GM18508 (cell line): ENCODE measurements around the gene TPRA1.

ENCODE experiments used
- ATAC-seq: cut with Tn5 transposase; IDR thresholded peaks from one replicate; pipeline ENCODE4 v1.9.1; 2021; ENCODE audit warnings: moderate number of reproducible peaks; ENCODE audit not compliant: insufficient read depth, unreplicated experiment

TPRA1 gene

DNA sequence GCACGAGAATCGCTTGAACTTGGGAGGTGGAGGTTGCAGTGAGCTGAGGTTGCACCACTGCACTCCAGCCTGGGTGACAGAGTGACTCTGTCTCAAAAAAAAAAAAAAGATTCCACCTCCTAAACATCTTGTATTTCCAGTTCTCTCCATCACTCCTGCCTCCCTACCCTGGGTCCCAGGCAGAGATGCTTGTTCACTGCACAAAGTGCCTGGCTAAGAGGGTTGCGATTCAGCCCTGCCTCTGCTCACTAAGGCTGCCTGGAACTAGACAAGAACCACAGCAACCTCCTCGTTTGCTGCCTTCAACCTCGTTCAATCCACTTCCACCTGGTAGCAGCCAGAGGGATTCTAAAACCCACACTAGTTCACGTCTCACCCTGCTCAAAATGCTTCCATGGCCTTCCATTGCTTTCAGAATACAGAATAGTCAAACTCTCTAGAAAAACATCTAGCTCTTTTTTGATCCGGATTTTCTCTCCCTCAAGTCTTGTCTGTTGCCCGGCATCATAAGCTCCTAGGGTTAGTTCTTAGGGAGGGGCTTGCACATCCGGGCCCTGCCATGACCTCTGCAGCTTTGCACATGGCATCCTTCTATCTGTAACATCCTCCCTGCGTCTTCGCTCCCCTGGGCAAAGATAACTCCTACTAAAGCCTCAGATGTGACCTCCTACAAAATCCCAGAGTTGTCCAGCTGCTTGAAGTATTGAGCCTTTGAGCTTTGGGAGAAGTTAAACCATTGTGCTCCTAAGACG lies 6.7 kb upstream of the TPRA1 start:
- no peak for ATAC-seq

DNA sequence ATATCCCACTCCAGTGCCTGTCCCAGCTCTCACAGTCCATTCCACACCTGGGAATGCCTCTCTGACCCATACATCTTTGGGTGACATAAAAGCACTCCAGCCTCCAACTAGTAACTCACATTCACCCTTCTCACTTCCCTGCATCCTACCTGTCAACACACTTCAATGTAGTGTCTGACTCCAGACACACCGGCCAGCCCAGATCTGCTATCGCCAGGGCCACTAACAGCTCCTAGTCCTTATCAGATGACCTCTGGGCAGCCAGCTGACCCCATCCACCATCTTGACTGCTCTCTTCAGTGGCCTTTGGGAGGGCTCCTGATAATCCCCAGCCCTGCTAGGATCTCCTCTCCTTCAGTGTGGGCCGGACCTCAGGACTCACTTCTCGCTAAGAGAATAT lies 4.8 kb upstream of the TPRA1 start:
- no peak for ATAC-seq

GRCh38 chr3:127593178-127593577 lies 2.6 kb upstream of the TPRA1 start:
- no peak for ATAC-seq

DNA sequence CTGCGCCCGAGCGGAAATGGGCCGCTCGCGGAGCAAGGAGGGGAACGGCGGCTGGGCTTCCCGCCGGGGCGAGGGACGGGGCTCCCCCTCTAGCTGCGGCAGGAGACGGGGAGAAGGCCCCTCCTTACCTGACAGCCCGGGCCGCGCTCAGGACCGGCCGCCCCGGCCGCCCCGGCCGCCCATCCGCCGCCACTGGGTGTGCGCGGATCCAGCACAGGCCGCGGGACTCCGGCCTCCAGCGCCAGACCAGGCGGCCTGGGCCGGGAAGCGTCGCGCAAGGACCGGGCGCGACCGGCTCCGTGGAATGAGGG lies 296 bp downstream of the TPRA1 start:
- peak; percentile 3 for ATAC-seq

- ATAC-seq, result no peak
Measured at GRCh38 chr3:127589600-127590281, 792 bp downstream of the TPRA1 start.

GRCh38 chr3:127588806-127589577 lies 1.5 kb downstream of the TPRA1 start:
- ATAC-seq, result no peak

DNA sequence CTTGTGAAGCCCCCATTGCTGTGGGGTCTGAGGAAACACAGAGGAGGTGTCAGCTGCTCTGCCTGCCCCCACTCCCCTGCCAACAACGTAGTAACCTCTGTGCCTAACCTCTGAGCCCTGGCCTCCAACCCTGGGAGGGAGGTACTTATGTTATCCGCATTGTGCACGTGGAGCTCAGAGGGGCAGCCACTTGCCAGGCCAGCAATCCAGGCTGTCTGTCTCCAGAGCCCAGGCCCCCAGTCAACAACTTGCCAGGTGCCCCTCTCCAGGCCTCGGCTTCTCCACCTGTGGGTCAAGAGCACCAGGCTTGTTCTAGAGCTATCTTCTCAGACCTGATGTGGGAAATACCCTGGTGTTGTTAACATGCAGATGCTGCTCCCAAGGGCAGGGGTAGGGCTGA lies 2.7 kb downstream of the TPRA1 start:
- no peak for ATAC-seq

DNA sequence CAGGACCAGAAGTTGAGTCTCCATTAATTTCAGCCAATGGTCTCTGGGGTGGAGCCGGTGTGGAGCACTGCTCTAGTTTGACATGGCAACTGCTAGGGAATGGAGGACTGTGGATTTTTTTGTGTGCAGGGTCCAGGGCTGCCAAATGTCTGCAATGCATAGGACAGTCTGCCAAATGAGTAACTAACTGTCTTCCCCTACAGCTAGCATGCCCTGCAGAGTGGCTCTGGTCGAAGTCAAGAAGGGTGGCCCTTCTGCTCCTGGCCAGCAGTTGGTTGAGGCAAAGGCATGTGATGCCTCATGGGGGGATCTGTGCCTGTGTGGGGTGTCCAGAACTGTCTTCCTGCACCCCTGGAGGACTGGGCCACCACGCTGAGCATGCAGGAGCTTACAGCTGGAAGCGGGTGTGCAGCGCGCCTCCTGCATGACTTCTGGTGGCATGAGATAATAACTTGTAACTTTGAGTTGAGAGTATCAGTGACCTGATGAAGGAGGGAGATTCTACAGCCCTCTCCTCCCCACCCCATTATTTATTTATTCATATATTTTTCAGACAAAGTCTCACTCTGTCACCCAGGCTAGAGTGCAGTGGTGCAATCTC lies 4.6 kb downstream of the TPRA1 start:
- no peak for ATAC-seq

DNA sequence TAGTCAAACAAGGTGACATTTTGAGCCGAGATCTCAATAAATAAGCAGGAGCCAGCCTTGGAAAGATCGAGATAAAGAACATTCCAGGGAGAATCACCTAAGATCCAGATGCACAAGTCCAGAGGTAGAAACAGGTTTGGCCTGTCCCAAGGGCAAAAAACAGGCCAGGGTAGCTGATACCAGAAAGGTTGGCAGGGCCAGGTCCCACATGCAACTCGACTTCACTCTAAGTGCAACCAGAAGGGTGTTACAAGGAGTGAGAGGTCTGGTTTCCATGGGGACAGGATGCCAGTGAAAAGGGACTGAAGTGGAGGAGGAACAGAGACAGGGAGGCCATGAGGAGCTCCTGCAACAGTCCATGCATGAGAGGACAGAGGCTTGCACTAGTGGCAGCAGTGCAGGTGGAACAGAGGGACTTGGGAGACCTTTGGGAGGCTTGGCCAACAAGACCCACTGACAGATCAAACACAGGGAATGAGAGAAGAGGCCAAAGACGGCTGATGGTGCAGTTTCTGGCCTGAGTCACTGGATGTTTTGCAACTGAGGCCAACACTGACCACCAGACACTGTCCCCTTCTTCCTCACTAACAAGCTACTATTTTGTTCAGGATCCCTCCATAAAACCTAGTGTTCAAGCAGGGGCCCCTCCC lies 5.2 kb downstream of the TPRA1 start:
- ATAC-seq, result no peak

GRCh38 chr3:127584734-127585133 lies 5.8 kb downstream of the TPRA1 start:
- no peak for ATAC-seq

- no peak for ATAC-seq
Measured at GRCh38 chr3:127580327-127581060, 10.0 kb downstream of the TPRA1 start.

DNA sequence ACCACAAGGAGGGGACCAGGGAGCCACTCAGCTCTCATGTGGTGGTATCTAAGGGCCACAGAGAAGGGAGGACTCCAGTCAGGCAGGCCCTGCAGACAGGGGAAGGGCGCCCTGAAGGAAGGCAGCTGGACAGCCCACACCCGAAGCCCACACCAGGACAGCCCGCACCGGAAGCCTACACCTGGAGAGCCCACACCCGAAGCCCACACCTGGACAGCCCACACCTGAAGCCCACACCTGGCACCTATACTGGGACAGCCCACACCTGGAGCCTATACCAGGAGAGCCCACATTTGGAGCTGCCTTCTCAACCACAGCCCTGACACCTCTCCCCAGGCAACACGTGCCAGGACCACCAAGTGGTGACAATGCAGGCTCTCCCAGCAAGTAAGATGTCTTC lies 11.7 kb downstream of the TPRA1 start:
- no peak for ATAC-seq

GRCh38 chr3:127578168-127578567 lies 12.4 kb downstream of the TPRA1 start:
- ATAC-seq, result no peak

DNA sequence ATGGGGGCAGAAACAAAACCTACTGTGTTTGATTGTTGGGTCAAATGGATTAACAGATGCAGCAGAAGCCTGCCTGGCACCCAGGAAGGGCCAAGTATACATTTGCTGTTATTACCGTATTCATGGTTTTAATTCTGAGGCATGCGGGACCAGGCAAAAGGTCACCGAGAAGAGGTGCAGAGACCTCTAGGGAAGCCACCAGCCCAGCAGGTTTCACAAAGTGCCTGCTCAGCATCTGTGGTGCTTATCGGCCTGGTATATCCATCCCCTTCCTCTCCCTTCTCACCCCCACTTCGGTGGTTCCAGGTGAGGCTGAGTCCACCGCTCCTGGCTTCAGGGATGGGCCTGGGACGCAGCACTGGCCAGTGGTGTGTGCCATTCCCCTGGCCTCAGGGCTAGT lies 13.1 kb downstream of the TPRA1 start:
- no peak for ATAC-seq

DNA sequence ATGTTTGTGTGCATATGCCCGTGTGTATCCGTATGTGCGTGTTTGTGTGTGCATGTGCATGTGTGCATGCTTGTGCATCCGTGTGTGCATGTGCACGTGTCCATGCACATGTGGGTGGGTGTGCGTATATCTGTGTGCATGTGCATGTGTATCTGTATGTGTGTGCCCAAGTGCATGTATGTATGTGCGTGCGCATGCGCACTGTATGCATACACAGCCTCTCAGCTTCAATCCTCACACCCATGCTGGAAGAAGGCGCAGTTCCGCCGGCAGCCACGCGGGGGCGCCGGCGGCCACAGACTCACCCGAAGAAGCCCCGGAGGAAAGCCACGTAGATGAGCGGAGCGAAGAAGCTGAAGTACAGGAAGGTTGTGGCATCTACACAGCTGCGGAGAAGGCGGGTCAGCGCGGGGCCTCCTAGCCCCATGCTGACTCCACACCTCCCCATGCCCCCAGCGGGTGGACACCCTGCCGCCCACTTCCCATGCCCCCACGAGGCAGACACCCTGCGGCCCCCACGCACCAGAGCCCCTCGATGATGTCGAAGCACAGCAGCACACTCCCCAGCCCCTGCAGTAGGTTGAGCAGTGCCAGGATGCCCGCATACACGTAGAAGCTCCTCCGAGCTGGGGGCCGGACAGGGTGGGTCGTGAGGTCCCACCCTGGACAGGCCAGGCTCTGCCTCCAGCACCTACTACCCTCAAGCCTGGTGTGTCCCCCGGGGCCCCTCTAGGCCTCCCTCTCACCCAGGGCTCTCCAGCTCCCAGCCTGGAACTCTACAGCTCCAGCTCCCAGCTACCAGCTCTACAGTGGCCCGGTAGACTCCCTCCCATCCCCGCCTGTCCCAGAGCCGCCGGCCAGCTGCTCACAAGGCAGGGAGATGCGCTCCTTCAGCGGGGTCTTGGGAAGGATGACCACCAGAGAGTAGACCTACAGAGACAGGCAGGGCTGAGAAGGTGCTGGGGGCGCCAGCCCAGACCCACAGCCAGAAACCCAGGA lies 15.4 kb downstream of the TPRA1 start:
- no peak for ATAC-seq

GRCh38 chr3:127573912-127574311 lies 16.6 kb downstream of the TPRA1 start:
- no peak for ATAC-seq

DNA sequence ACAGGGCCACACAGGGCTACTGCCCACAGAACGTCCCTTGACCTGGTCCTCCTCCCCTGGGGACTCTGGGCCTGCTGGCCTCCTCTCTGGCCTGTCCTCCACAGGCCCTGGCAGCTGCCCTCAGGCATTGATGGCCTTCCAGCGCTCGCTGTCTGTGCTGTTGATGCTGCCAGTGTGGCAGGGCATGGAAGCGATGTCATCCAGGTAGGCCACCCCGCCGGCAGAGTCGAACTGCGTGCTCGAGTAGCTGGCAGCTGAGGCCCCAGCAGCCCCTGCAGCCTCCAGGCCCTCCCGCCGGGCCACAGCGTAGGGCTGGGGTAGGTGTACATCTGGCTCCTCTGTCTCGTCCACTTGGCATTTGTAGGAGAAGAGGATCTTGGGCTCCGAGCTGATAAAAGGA lies 17.1 kb downstream of the TPRA1 start:
- no peak for ATAC-seq

DNA sequence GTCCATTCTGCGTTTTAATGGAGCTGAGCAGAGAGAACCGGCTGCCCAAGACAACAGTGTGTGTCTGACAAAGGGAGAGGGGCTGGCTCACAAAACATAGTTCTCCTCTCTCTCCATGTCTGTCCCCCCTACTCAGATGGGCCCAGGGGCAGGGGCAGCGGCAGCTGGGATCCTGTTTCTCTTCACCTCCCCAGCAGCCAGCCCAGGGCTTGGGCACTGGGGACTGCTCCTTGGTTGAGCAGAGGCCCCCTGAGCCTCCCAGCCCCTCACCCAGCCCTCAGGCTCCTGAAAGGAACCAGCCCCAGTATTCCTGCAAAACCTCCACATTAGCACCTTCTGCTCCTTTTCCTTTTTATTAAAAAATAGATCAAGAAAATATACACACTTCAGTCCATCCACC lies 17.8 kb downstream of the TPRA1 start:
- no peak for ATAC-seq

GRCh38 chr3:127572186-127572585 lies 18.3 kb downstream of the TPRA1 start:
- no peak for ATAC-seq
